Endothelial cell of umbilical vein (primary cell): ENCODE data around the gene E2F4. TPM values are rescaled to one million over a fixed set of nuclear protein-coding genes. Genes with fewer than 3 reads are reported as not detected.
A peak's percentile ranks its signal among the peaks of the same experiment; 100 is the strongest.

Source experiments
- BruUV-seq: library from RNA; stranded (reverse); fragments of 400-500 nt; replicated peaks from 2 replicates; lab custom pipeline; 2021; lab: Mats Ljungman, UMichigan
- CTCF ChIA-PET: fragments of 300-600, 350-600 bp; sonication (Branson Sonifier 250); formaldehyde crosslinking; loops from one replicate; lab custom pipeline; 2021; ENCODE audit warnings: antibody characterized with exemption, inconsistent platforms; lab: Charles Lee
- POLR2A ChIA-PET: fragments of 300-600, 350-600 bp; sonication (Branson Sonifier 250); formaldehyde crosslinking; loops from one replicate; lab custom pipeline; 2021; ENCODE audit warnings: antibody characterized with exemption, inconsistent platforms; lab: Charles Lee
- DNase-seq: peaks from one replicate; pipeline ENCODE4 v3.0.0-alpha.2; 2011; ENCODE audit warnings: low read depth, low spot score
- FAIRE-seq: peaks from 2 replicates; lab custom pipeline; 2011; peaks lifted over from hg19 to GRCh38; lab: Jason Lieb, UNC
- H2AFZ ChIP-seq: 2 replicates; pipeline ENCODE4 v1.6.0; 2012; ENCODE audit warnings: low read depth, low read length, control low read depth, inconsistent platforms
- H3K27ac ChIP-seq: 2 replicates; pipeline ENCODE4 v1.5.1; 2011; ENCODE audit warnings: low read depth, mild to moderate bottlenecking, control low read depth, low read length, moderate library complexity; ENCODE audit not compliant: insufficient read depth
- H3K27me3 ChIP-seq, 2 experiments: 2 replicates each; pipeline versions ENCODE4 v1.6.0 to v1.6.1; 2011; ENCODE audit warnings: low read length in 2 of 2, mixed read lengths in 1 of 2; ENCODE audit not compliant: control insufficient read depth in 2 of 2, insufficient read depth in 2 of 2
- H3K36me3 ChIP-seq, 2 experiments: 2 replicates in 1 of 2; 3 replicates in 1 of 2; pipeline ENCODE4 v1.5.1; 2011; ENCODE audit warnings: low read length in 2 of 2, mild to moderate bottlenecking in 1 of 2, moderate library complexity in 1 of 2; ENCODE audit not compliant: control insufficient read depth in 2 of 2, insufficient read depth in 2 of 2; ENCODE audit errors: extremely low read depth in 1 of 2
- H3K4me1 ChIP-seq: 3 replicates; pipeline ENCODE4 v1.5.1; 2011; ENCODE audit warnings: mild to moderate bottlenecking, low read length; ENCODE audit not compliant: control insufficient read depth, insufficient read depth; ENCODE audit errors: extremely low read depth
- H3K4me2 ChIP-seq: 2 replicates; pipeline ENCODE4 v1.6.1; 2011; ENCODE audit warnings: low read length, control low read depth, mixed read lengths; ENCODE audit not compliant: insufficient read depth
- H3K4me3 ChIP-seq, 3 experiments: fragments of 200-600 bp in 1 of 3; sonication (generic), shearing (Covaris generic) in 1 of 3; replicated peaks in 1 of 3; 2 replicates each; pipeline ENCODE4 v1.5.1; 2011 to 2016; ENCODE audit warnings: control low read depth in 3 of 3, low read length in 3 of 3, mild to moderate bottlenecking in 2 of 3, inconsistent platforms in 1 of 3, low read depth in 1 of 3, moderate library complexity in 1 of 3; ENCODE audit not compliant: insufficient read depth in 1 of 3
- H3K79me2 ChIP-seq: 2 replicates; pipeline ENCODE4 v1.6.0; 2012; ENCODE audit warnings: low read length, inconsistent platforms; ENCODE audit not compliant: control insufficient read depth, insufficient read depth
- H3K9ac ChIP-seq: replicated peaks from 2 replicates; pipeline ENCODE3; 2011; ENCODE audit warnings: low read length, control low read depth; ENCODE audit not compliant: insufficient read depth; ENCODE audit errors: extremely low read depth
- H3K9me1 ChIP-seq: replicated peaks from 3 replicates; pipeline ENCODE4 v1.6.0; 2011; ENCODE audit warnings: mild to moderate bottlenecking, low read length; ENCODE audit not compliant: control insufficient read depth, insufficient read depth; ENCODE audit errors: extremely low read depth
- H3K9me3 ChIP-seq: replicated peaks from 2 replicates; pipeline ENCODE4 v1.5.1; 2012; ENCODE audit warnings: low read length, inconsistent platforms; ENCODE audit not compliant: control insufficient read depth, insufficient read depth
- H4K20me1 ChIP-seq: replicated peaks from 2 replicates; pipeline ENCODE3; 2011; ENCODE audit warnings: mild to moderate bottlenecking, low read length; ENCODE audit not compliant: control insufficient read depth, insufficient read depth; ENCODE audit errors: extremely low read depth
- CTCF ChIP-seq, 2 donors: IDR thresholded peaks; 1 replicate in 1 of 2; 2 replicates in 1 of 2; pipeline ENCODE4 v1.5.1; 2011; ENCODE audit warnings: low read length in 2 of 2, mild to moderate bottlenecking in 2 of 2, moderate library complexity in 2 of 2, control low read depth in 1 of 2, inconsistent platforms in 1 of 2, low read depth in 1 of 2; ENCODE audit not compliant: insufficient read depth in 1 of 2; ENCODE audit errors: extremely low read depth in 1 of 2
- EZH2 ChIP-seq: IDR thresholded peaks from 2 replicates; pipeline ENCODE4 v1.6.1; 2012; ENCODE audit warnings: borderline replicate concordance, low read depth, mild to moderate bottlenecking, moderate library complexity, low read length, inconsistent platforms; ENCODE audit not compliant: severe bottlenecking
- FOS ChIP-seq: IDR thresholded peaks from 2 replicates; pipeline ENCODE4 v1.6.1; 2011; ENCODE audit warnings: mild to moderate bottlenecking, low read length, moderate library complexity, borderline replicate concordance; ENCODE audit not compliant: insufficient read depth
- GATA2 ChIP-seq: IDR thresholded peaks from 2 replicates; pipeline ENCODE4 v1.7.0; 2011; ENCODE audit warnings: low read depth, mild to moderate bottlenecking, moderate library complexity, mixed read lengths, low read length; ENCODE audit not compliant: insufficient read length, insufficient read depth
- JUN ChIP-seq: IDR thresholded peaks from 2 replicates; pipeline ENCODE4 v1.6.1; 2011; ENCODE audit warnings: borderline replicate concordance, low read depth; ENCODE audit not compliant: insufficient read length, insufficient read depth
- MYC ChIP-seq: IDR thresholded peaks from one replicate; pipeline ENCODE4 v1.6.1; 2011; ENCODE audit warnings: mild to moderate bottlenecking, low read depth, low read length
- POLR2A ChIP-seq: IDR thresholded peaks from 2 replicates; pipeline ENCODE4 v1.6.1; 2012; ENCODE audit warnings: low read depth, mild to moderate bottlenecking, control low read depth, low read length
- POLR2AphosphoS5 ChIP-seq: IDR thresholded peaks from 2 replicates; pipeline ENCODE4 v1.6.1; 2012; ENCODE audit warnings: low read depth, mild to moderate bottlenecking, control low read depth, low read length, moderate library complexity; ENCODE audit not compliant: insufficient read depth
- dilution Hi-C: fragments of 300-500 bp; cut with MboI; formaldehyde crosslinking; loops from one replicate; pipeline ENCODE4 v1.15.0; 2019; ENCODE audit warnings: low sequenced_read_pairs; ENCODE audit not compliant: extremely low pct_ligation_motif_present
- intact Hi-C: fragments of 100-400 bp; cut with micrococcal nuclease; formaldehyde crosslinking; loops from one replicate; pipeline ENCODE4 v1.10.0; 2022
- polyA plus RNA-seq, 4 experiments: library from polyadenylated mRNA; depleted of rRNA in 3 of 4; stranded (reverse) in 3 of 4; unstranded in 1 of 4; fragments of >200 nt; gene quantifications; 2 replicates each; pipeline versions ENCODE4 v1.2.1 to v1.2.3, GENCODE V29; 2011 to 2012; ENCODE audit warnings: missing spikeins in 1 of 4
- total RNA-seq: library from RNA; stranded (reverse); gene quantifications from 2 replicates; pipeline ENCODE4 v1.2.3, GENCODE V29; 2021
- TF ChIP-seq, protein P1 (sequence below): IDR thresholded peaks from 2 replicates; pipeline ENCODE4 v1.6.1; 2011; ENCODE audit not compliant: insufficient read depth, insufficient read length

Gene E2F4
- total and polyA plus RNA-seq, 2 donors (not counting 3 experiments of a cell fraction or from before 2014, with no cell fraction given) = 112 to 168 TPM

DNA sequence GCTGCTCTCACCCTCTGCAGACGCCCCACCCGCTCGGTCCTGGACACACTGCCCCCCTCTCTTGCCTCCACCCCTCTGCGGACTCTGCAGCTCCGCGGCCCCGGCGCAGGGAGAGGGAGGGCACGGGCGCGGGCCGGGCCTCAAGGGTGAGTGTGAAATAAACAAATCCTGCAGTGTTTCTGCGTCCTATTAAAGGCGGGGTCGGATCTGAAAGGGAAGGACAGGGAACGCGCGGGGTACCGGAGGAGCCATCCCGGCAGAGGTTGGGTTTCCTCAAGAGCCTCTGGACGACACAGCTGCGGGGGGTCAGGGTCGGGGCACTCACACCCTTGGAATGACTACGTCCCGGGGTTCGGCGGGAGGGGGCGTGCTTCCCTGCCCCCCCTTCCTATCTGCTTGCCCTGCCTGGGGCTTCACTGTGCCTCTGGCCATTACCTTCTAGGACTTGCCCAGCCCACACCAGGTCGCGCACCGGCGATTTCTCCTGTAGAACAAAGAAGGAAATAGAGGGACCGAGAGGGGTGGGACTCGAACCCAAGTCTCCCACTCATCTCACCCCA, 27.9 kb upstream of the E2F4 start:
- Histone ChIP-seq H3K79me2 (no peaks in the 10 kb centered on the region), H3K9me3 (no peaks in the 10 kb centered on the region), H3K9me1 (no peaks in the 10 kb centered on the region), H3K4me2 (peak overlapping the region; percentile 43), H3K4me1 (peaks cover 18% of the 10 kb centered on the region), H4K20me1 (no peaks in the 10 kb centered on the region), H3K4me3 (peak overlapping the region in 1 of 3 experiments; percentile 8), H3K9ac (no peak overlapping the region), H3K27ac (no peak overlapping the region), H3K36me3 (no peaks in the 10 kb centered on the region), H2AFZ (no peak overlapping the region), H3K27me3 (peaks cover 36 to 46% of the 10 kb centered on the region in 2 experiments)
- TF ChIP-seq CTCF (IDR thresholded peaks at IDR 0.05; ENCODE audit: extremely low read depth in 1 of 2, insufficient read depth in 1 of 2, low read depth in 1 of 2, low read length in 2 of 2) (no peak), EZH2 (no peak), JUN (no peak), POLR2A (no peak), FOS (no peak), GATA2 (no peak), POLR2AphosphoS5 (no peak), MYC (no peak)
- TF ChIP-seq, protein P1, sequence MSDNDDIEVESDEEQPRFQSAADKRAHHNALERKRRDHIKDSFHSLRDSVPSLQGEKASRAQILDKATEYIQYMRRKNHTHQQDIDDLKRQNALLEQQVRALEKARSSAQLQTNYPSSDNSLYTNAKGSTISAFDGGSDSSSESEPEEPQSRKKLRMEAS = no peak
- no TSS peak for BruUV-seq
- CTCF ChIA-PET = interaction anchor here (0.7 to 3.4 kb wide), 4 partner anchors 9 to 21 kb away, joined by 3 to 23 read pairs (median 10); no protein-coding TSS in a partner anchor
- POLR2A ChIA-PET = interaction anchor here (0.8 kb wide), 1 partner anchor 65 kb away, joined by 5 read pairs; no protein-coding TSS in a partner anchor
- DNase-seq (no peak), FAIRE-seq (no peak)
- dilution Hi-C loops = no loop called here
- intact Hi-C loops = no loop called here
